Heart left ventricle (tissue), 13 donors: ENCODE data around the gene HOXD10.

Experiments
- CTCF ChIP-seq, 12 donors: fragments of 200-600 bp; sonication (generic) in 4 of 12; IDR thresholded peaks; one replicate each; pipeline versions ENCODE4 v1.5.0 to v1.8.0; 2018 to 2022; ENCODE audit warnings: antibody characterized with exemption in 12 of 12, mild to moderate bottlenecking in 5 of 12
- POLR2A ChIP-seq, 2 donors: fragments of 450-650 bp; IDR thresholded peaks; one replicate each; pipeline ENCODE4 v1.6.1; 2017; ENCODE audit warnings: antibody characterized with exemption in 2 of 2, mild to moderate bottlenecking in 2 of 2, moderate library complexity in 2 of 2
- donor health status: ischemic (EF 13 %, LVEDD 7.1; RV severe dilation, severe dysfunction).
- donor health status: DM: no; HTN: yes; CAD: no.
- donor health status: DM: no; HTN: no; CAD: no.
- donor health status: ischemic (EF 25% LVEDD 6.9; RV normal size, moderate dysfunction).
- donor health status: ischemic (EF 25% LVEDD 5.7; RV mildly dilated, moderate dysfunction).
- donor health status: ischemic (EF 35%, LVEDD 5.7; RV mildly dilated, moderate dysfunction).
- donor health status: nonischemic (EF 11% LVEDD 7.7; RV severe dilation, severe dysfunction).
- donor health status: DM: yes; HTN: yes; CAD: no.
- donor health status: PGD.
- donor health status: ischemic (EF 29% LVEDD 5.4; RV normal size, mild dysfunction).
- donor health status: nonischemic (EF 23%, LVEDD 6.1; RV moderate dilation, normal function).

GRCh38 chr2:176160251-176160985 lies 43.8 kb downstream of the HOXD10 start:
- TF ChIP-seq POLR2A (IDR thresholded peaks at IDR 0.05) (no peak), CTCF (IDR thresholded peaks at IDR 0.05) (no peak)
